Caki2 (cell line): ENCODE measurements around the gene ANKRD55. TPM values are rescaled to one million over a fixed set of nuclear protein-coding genes. Genes with fewer than 3 reads are reported as not detected.
"Not testable (repeated sequence)": the region's sequence is repeated elsewhere in the genome, so short reads cannot be mapped to it uniquely, and the experiment has no call there.

ENCODE experiments used
- DNase-seq: peaks from one replicate; pipeline ENCODE4 v3.0.0-alpha.2; 2015; ENCODE audit warnings: low read depth
- in situ Hi-C: cut with HindIII; loops from 2 replicates; pipeline ENCODE4 v1.10.0; 2016; ENCODE audit warnings: low sequenced_read_pairs, low pct_unique_long_range_greater_than_20kb, mixed read lengths
- total RNA-seq: library from RNA; depleted of rRNA; stranded (reverse); fragments of >200 nt; shearing (Covaris generic); gene quantifications from 2 replicates; pipeline ENCODE4 v1.2.3, GENCODE V29; 2014; ENCODE audit warnings: low replicate concordance

The ANKRD55 gene
- total RNA-seq, 1 experiment from 2014 or later: not detected

DNA sequence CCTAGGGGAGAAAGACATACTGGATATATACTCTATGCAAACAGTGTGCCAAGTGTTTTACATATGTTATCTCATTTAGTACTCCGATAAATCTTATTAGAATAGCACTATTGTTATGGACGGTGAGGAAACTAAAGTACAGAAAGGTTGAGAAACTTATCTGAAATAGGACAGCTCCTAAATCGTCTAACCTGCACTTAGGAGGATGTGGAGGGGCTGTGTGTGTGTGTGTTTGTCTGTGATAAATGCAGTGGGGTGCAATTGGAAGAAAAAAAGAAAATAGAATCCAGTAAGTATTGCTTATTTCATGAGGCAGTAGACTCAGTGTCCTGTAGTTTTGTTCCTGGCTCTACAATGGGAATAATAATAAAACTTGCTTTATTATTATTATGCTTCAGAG is 131.9 kb downstream of the ANKRD55 start:
- in situ Hi-C loops: no loop called here
- DNase-seq: no peak

GRCh38 chr5:56100439-56101176 is 132.5 kb downstream of the ANKRD55 start:
- in situ Hi-C loops: no loop called here

GRCh38 chr5:56099346-56099745 is 133.8 kb downstream of the ANKRD55 start:
- no peak for DNase-seq
- in situ Hi-C loops: no loop called here

More at GRCh38 chr5:56100439-56101176, 132.5 kb downstream of the ANKRD55 start:
- DNase-seq: no peak

GRCh38 chr5:56097055-56097454 is 136.1 kb downstream of the ANKRD55 start:
- in situ Hi-C loops: no loop called here
- no peak for DNase-seq

- no peak for DNase-seq
- in situ Hi-C loops: no loop called here
Observed at GRCh38 chr5:56095579-56096102, 137.5 kb downstream of the ANKRD55 start.

DNA sequence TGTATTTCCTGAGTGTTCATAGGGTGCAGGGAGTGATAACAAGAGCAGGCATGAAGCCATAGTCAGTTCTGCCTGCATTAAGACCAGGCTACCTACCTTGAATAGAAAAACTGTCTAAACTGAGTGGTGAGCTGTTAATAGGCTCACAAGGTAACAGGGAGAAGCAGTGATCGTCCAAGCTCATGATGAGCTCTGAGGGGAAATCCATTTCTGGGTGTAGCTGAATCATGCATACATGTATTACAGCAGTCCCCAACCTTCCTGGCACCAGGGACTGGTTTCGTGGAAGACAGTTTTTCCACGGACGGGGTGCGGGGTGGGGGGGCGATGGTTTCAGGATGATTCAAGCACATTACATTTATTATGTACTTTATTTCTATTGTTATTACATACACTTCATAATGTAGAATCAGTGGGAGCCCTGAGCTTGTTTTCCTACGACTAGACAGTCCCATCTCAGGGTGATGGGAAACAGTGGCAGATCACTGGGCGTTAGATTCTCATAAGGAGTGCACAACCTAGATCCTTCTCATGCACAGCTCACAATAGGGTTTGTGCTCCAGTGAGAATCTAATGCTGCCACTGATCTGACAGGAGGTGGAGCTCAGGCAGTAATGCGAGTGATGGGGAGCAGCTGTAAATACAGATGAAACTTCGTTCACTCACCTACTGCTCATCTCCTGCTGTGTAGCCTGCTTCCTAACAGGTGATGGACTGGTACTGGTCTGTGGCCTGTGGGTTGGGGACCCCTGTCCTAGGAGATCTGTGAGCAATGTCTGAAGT is 138.4 kb downstream of the ANKRD55 start:
- DNase-seq: no peak
- in situ Hi-C loops: no loop called here

DNA sequence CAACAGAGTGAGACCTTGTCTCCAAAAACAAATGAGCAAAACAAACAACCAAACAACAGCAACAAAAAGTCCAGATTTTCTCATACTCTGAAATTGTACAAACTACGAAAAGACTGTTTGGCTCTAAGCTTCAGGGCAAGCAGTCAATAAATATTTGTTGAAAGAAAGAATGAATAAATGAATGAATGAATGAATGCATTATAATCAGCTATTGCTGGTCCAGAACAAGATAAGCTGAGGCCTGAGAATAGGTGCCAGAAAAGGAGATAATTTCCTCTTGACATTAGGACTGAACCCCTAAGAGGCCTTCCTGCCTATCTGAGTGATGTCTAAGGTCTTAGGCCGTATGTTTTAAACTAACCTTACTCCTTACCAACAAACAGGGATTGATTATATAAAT is 139.2 kb downstream of the ANKRD55 start:
- no peak for DNase-seq

GRCh38 chr5:56092115-56092514 is 141.0 kb downstream of the ANKRD55 start:
- in situ Hi-C loops: no loop called here
- DNase-seq: no peak

More for the DNA sequence above, 139.2 kb downstream of the ANKRD55 start:
- in situ Hi-C loops: no loop called here

DNA sequence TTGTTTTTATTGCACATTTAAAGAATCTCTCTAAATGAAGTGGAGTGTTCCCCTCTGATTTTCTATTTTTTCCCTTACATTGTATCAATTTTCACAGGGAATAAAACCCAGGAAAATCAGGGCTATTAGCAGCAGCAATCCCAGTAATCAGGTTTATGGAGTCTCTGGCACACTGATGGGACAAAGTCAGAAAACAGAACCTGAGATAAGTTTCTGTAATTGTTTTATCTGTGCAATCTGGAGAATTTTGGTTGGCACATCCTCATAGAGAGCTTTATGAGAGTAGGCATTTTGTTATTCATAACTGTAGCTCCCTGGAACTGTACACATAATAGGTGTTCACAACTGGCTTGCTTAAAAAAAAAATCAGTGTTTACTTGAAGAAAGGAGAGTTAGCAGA is 141.5 kb downstream of the ANKRD55 start:
- no peak for DNase-seq
- in situ Hi-C loops: no loop called here

DNA sequence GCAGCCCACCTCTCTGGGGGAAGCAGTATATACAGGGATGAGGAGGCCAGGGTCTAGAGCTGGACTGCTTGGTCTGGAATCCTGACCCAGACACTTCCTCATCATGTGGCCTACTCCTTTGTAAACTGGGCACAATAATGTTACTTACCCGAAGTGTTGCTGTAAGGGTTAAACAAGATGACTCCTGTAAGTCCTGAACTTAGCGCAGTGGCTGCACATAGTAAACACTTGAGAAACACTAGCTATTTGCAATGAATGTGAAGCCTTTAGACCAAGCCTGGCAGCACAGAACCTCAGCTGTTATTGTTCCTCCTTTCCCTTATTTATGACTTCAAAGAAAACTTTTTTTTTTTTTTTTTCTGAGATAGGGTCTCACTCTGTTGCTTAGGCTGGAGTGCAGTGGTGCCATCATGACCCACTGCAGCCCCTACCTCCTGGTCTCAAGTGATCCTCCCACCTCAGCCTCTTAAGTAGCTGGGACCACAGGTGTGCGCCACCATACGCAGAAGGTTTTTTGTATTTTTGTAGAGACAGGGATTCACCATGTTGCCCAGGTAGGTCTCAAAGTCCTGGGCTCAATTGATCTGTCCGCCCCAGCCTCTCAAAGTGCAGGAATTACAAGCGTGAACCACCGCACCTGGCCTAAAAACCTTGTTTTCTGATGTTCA is 142.2 kb downstream of the ANKRD55 start:
- DNase-seq: no peak
- in situ Hi-C loops: no loop called here

DNA sequence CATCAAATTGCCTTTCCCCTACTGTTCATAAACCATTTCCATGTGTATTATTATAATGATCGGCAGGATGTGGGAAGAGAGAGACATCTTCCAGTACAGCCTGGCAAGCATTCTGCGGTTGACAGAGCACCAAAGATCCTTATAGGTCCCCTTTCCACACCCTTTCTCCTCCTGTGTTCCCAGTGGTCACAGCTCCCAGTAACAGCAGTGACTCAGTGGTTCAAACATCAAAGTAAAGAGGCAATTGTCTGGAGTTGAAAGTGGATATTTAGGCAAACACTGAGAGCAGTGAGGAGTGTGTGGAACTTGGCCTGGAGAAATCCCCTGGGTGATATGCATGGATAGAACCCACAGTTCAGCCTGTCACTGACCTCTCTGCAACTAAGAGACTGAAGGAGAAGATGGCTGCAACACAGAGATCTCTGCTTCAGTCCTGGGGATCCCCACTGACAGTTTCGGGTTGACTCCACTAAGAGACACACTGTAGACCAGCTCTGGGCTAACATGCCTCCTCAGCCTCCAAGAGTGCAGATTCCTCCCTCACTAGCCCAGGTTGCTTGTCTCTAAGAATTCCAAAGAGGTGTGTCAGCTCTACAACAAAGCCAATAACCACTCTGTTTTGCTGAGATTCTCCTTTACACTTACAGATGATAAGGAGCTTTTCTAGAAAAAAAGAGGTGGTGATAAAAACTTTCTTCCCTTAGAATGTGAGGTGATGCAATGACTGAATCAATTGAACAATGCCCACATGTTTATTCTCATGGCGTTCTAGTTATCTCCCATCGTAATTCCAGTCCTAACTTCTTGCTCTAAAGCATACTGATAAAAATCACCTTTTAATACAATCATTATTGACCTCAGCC is 143.9 kb downstream of the ANKRD55 start:
- DNase-seq: peak; percentile 69
- in situ Hi-C loops: no loop called here

GRCh38 chr5:56088431-56088949 is 144.6 kb downstream of the ANKRD55 start:
- DNase-seq: no peak
- in situ Hi-C loops: no loop called here

DNA sequence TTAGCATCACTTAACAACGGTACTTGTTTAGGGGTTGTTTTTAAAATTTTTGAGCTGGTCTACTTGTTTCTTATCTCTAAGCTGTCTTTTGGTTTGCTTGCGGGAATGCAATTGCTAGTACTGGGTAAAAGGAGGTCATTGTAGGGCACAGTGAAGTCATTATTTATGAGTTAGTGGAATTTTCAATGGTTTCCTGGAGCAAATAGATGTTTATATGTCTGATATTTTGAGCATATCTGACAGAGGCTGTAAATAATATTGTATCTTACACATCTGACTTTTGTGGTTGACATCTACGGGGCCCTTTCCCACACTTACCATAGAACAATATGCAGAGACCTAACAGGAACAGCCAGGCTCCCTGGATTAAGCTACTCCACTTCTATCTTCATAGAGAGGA is 147.9 kb downstream of the ANKRD55 start:
- peak; percentile 13 for DNase-seq
- in situ Hi-C loops: no loop called here

DNA sequence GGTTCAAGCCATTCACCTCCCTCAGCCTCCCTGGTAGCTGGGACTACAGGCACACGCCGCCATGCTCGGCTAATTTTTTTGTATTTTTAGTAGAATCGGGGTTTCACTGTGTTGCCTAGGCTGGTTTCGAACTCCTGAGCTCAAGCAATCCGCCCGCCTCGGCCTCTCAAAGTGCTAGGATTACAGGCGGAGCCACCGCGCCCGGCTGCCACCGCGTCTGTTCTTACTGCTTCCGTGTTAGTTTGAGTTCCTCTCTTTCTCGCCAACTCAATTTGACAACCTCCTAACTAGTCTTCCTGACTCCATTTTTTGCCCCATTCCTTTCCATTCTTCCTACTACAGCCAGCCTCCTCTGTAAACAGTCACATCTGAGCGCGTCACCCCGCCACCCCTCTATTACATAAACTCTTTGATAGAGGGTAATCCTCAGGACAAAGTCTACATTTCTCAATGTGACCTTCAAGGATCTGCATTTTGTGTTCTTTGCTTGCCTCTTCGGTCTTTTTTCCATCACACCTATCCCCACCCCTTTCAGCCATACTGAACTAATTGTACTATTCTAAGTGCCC is 149.8 kb downstream of the ANKRD55 start:
- in situ Hi-C loops: no loop called here
- DNase-seq: no peak

DNA sequence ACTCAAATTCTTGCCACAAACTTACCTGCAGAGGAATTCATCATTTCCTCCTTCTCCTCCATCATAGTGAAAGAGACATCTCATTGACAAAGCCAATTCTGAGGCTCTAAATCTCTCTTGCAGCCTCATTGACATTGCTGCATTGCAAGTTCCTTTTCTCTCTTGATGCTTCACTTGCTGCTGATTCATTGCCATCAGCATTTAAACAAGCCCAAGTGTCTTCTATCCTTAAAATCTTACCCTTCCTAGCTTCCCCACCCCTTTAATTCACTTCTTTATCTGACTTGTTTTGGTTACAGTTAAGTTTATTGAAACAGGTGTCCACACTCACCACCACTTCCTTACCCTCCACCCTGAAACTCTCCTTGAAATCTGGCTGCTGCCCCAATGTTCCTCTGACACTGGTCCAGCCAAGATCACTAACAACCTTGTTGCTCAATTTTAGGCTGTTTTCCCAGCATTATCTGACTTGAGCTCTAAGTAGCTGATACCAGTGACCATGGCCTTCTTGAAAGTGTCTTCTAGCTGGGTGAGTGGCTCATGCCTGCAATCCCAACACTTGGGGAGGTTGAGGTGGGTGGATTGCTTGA is 152.0 kb downstream of the ANKRD55 start:
- DNase-seq, in situ Hi-C loops: not testable (repeated sequence)

- in situ Hi-C loops: no loop called here
- DNase-seq: no peak
Observed at GRCh38 chr5:56080375-56081052, 152.6 kb downstream of the ANKRD55 start.

DNA sequence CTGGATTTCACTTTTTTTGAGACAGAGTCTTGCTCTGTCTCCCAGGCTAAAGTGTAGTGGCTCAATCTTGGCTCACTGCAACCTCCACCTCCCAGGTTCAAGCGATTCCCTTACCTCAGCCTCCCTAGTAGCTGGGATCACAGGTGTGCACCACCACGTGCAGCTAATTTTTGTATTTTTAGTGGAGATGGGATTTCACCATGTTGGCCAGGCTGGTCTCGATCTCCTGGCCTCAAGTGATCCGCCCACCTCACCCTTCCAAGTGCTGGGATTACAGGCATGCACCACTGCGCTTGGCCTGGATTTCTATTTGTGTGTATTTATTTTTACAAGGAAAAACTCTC is 154.0 kb downstream of the ANKRD55 start:
- in situ Hi-C loops, DNase-seq: not testable (repeated sequence)
